ENCODE results near the gene HNRNPLL. TPM values are rescaled to one million over a fixed set of nuclear protein-coding genes. Genes with fewer than 3 reads are reported as not detected.

HNRNPLL gene
- total RNA-seq, 3 donors from 2014 or later (not counting 1 experiment from before 2014, with no cell fraction given): 7.3 to 18.4 (median 8.8) TPM

- Histone ChIP-seq H3K27me3 (ENCODE audit: control insufficient read depth, insufficient read depth, low read length) (peaks cover 2% of the 10 kb centered on the region), H3K27ac (ENCODE audit: low read length) (peak overlapping the region; percentile 53), H3K36me3 (ENCODE audit: control insufficient read depth, insufficient read depth, low read length) (no peaks in the 10 kb centered on the region), H3K4me1 (ENCODE audit: control insufficient read depth, insufficient read depth, low read length) (peaks cover 16% of the 10 kb centered on the region), H3K9me3 (ENCODE audit: control insufficient read depth, insufficient read depth, low read length) (no peaks in the 10 kb centered on the region), H3K4me3 (ENCODE audit: low read length) (peak overlapping the region; percentile 85)
- intact Hi-C loops (cut with micrococcal nuclease): loop anchor here (1.0 to 5.0 kb wide), 4 partner anchors 64 to 147 kb away; partner anchors contain the start of gene GALM
- Mint-ChIP-seq H3K36me3 (no peaks in the 10 kb centered on the region), H3K4me3 (peak overlapping the region; percentile 90), H3K9me3 (no peaks in the 10 kb centered on the region), H3K27me3 (ENCODE audit: low read depth in 2 of 2) (peaks cover 12 to 19% of the 10 kb centered on the region in 2 donors), H3K4me1 (peaks cover 13 to 23% of the 10 kb centered on the region in 2 donors), H3K27ac (peak overlapping the region; percentile 75 to 77)
- peak; percentile 63 to 93 for DNase-seq
- peak; percentile 83 for TF ChIP-seq CTCF (IDR thresholded peaks at IDR 0.05)
- WGBS (ENCODE audit: insufficient coverage): 17% methylated on average over 23 of the region's 23 CpGs
- peak; percentile 73 to 85 (median 77) for ATAC-seq
Measured at GRCh38 chr2:38603402-38604290, 918 bp upstream of the HNRNPLL start.

GRCh38 chr2:38602136-38602731 is 494 bp downstream of the HNRNPLL start:
- Mint-ChIP-seq H3K9me3 (no peaks in the 10 kb centered on the region), H3K4me1 (peaks cover 13 to 23% of the 10 kb centered on the region in 2 donors), H3K36me3 (no peaks in the 10 kb centered on the region), H3K27ac (peak overlapping the region; percentile 26 to 77), H3K4me3 (peak overlapping the region; percentile 89), H3K27me3 (ENCODE audit: low read depth in 2 of 2) (peaks cover 14 to 16% of the 10 kb centered on the region in 2 donors)
- H3K27me3 ChIP-seq (ENCODE audit: control insufficient read depth, insufficient read depth, low read length): peaks cover 2% of the 10 kb centered on the region
- H3K9me3 ChIP-seq (ENCODE audit: control insufficient read depth, insufficient read depth, low read length): no peaks in the 10 kb centered on the region
- H3K4me1 ChIP-seq (ENCODE audit: control insufficient read depth, insufficient read depth, low read length): peaks cover 16% of the 10 kb centered on the region
- peak overlapping the region; percentile 64 for H3K27ac ChIP-seq (ENCODE audit: low read length)
- intact Hi-C loops (cut with micrococcal nuclease): loop anchor here (5.0 kb wide), 2 partner anchors 65 to 140 kb away; partner anchors contain the start of gene GALM
- no peak for TF ChIP-seq CTCF (IDR thresholded peaks at IDR 0.05)
- under 1% methylated on average over 74 of the region's 74 CpGs for WGBS (ENCODE audit: insufficient coverage)
- H3K4me3 ChIP-seq (ENCODE audit: low read length): peak overlapping the region; percentile 85
- peak; percentile 27 to 60 for DNase-seq
- peak; percentile 11 to 37 (median 27) for ATAC-seq
- H3K36me3 ChIP-seq (ENCODE audit: control insufficient read depth, insufficient read depth, low read length): no peaks in the 10 kb centered on the region

GRCh38 chr2:38601463-38602135 is 1.1 kb downstream of the HNRNPLL start:
- Histone ChIP-seq H3K27ac (ENCODE audit: low read length) (peak overlapping the region; percentile 64), H3K4me1 (ENCODE audit: control insufficient read depth, insufficient read depth, low read length) (peaks cover 16% of the 10 kb centered on the region), H3K4me3 (ENCODE audit: low read length) (peak overlapping the region; percentile 85), H3K36me3 (ENCODE audit: control insufficient read depth, insufficient read depth, low read length) (no peaks in the 10 kb centered on the region), H3K27me3 (ENCODE audit: control insufficient read depth, insufficient read depth, low read length) (peaks cover 2% of the 10 kb centered on the region), H3K9me3 (ENCODE audit: control insufficient read depth, insufficient read depth, low read length) (no peaks in the 10 kb centered on the region)
- no peak for ATAC-seq
- peak overlapping the region; percentile 89 for H3K4me3 Mint-ChIP-seq
- H3K36me3 Mint-ChIP-seq: no peaks in the 10 kb centered on the region
- 5% methylated on average over 25 of the region's 25 CpGs for WGBS (ENCODE audit: insufficient coverage)
- no peaks in the 10 kb centered on the region for H3K9me3 Mint-ChIP-seq
- peaks cover 13 to 23% of the 10 kb centered on the region in 2 donors for H3K4me1 Mint-ChIP-seq
- TF ChIP-seq CTCF (IDR thresholded peaks at IDR 0.05): no peak
- H3K27me3 Mint-ChIP-seq (ENCODE audit: low read depth in 2 of 2): peaks cover 14 to 16% of the 10 kb centered on the region in 2 donors
- DNase-seq: peak in 1 of 2 donors; percentile 47
- peak overlapping the region; percentile 26 to 77 for H3K27ac Mint-ChIP-seq
- intact Hi-C loops (cut with micrococcal nuclease): loop anchor here (5.0 kb wide), 2 partner anchors 66 to 141 kb away; partner anchors contain the start of gene GALM
